SHP77 (cell line): Measurements from ENCODE around the gene MPND.

ENCODE experiments used
- DNase-seq, 2 experiments: peaks; one replicate each; lab custom pipeline; 2025; lab: John Stamatoyannopoulos, UW

MPND gene

GRCh38 chr19:4343370-4344307 is at the start of gene MPND:
TSS of gene MPND (plus strand) at chr19:4343562. CDS start at chr19:4343594, 32 bp downstream.
- DNase-seq = peak; percentile 72 to 88

GRCh38 chr19:4294389-4294788 is 49.0 kb upstream of the MPND start:
- no peak for DNase-seq

GRCh38 chr19:4295972-4296771 is 47.2 kb upstream of the MPND start:
- DNase-seq = peak; percentile 66 to 68

GRCh38 chr19:4297901-4298809 is 45.2 kb upstream of the MPND start:
- DNase-seq = peak; percentile 12 to 30

- no peak for DNase-seq
These were observed 44.4 kb upstream of the MPND start for GRCh38 chr19:4298810-4299550.

- no peak for DNase-seq
These were observed 42.8 kb upstream of the MPND start for GRCh38 chr19:4300589-4300988.

GRCh38 chr19:4301590-4302242 is 41.6 kb upstream of the MPND start:
- peak; percentile 22 to 46 for DNase-seq

- no peak for DNase-seq
These were observed 41.1 kb upstream of the MPND start, which contains the start of gene TMIGD2 for GRCh38 chr19:4302243-4302640. TSS of gene TMIGD2 (minus strand) at chr19:4302389. CDS start at chr19:4302385, 4 bp downstream.

- DNase-seq = no peak
These were observed 39.4 kb upstream of the MPND start for GRCh38 chr19:4303819-4304537.

- DNase-seq = peak; percentile 62 to 69
These were observed 38.7 kb upstream of the MPND start, which contains the start of gene FSD1 for GRCh38 chr19:4304538-4305256. TSS of gene FSD1 (plus strand) at chr19:4304598. CDS start at chr19:4304747, 149 bp downstream.

GRCh38 chr19:4305257-4305612 is 38.1 kb upstream of the MPND start:
- no peak for DNase-seq

GRCh38 chr19:4305659-4306058 is 37.7 kb upstream of the MPND start:
- DNase-seq = no peak

GRCh38 chr19:4310247-4311121 is 32.9 kb upstream of the MPND start:
- peak in 1 of 2 experiments; percentile 38 for DNase-seq

GRCh38 chr19:4313847-4314490 is 29.4 kb upstream of the MPND start:
- no peak for DNase-seq

- no peak for DNase-seq
These were observed 26.4 kb upstream of the MPND start for GRCh38 chr19:4316956-4317355.

- no peak for DNase-seq
These were observed 24.9 kb upstream of the MPND start for GRCh38 chr19:4318460-4318859.

GRCh38 chr19:4319067-4319718 is 24.2 kb upstream of the MPND start:
- no peak for DNase-seq
